ENCODE results near the gene C1orf146. TPM values are rescaled to one million over a fixed set of nuclear protein-coding genes. Genes with fewer than 3 reads are reported as not detected.

The C1orf146 gene
- total RNA-seq, 1 experiment from 2014 or later, result not detected

- POLR2A ChIA-PET (ENCODE audit: low non-redundant PET), result no interaction called here
- intact Hi-C loops (cut with micrococcal nuclease; ENCODE audit: unreplicated experiment), result no loop called here
- TF ChIP-seq, protein P1, sequence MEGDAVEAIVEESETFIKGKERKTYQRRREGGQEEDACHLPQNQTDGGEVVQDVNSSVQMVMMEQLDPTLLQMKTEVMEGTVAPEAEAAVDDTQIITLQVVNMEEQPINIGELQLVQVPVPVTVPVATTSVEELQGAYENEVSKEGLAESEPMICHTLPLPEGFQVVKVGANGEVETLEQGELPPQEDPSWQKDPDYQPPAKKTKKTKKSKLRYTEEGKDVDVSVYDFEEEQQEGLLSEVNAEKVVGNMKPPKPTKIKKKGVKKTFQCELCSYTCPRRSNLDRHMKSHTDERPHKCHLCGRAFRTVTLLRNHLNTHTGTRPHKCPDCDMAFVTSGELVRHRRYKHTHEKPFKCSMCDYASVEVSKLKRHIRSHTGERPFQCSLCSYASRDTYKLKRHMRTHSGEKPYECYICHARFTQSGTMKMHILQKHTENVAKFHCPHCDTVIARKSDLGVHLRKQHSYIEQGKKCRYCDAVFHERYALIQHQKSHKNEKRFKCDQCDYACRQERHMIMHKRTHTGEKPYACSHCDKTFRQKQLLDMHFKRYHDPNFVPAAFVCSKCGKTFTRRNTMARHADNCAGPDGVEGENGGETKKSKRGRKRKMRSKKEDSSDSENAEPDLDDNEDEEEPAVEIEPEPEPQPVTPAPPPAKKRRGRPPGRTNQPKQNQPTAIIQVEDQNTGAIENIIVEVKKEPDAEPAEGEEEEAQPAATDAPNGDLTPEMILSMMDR (conservative IDR thresholded peaks at IDR 0.05; ENCODE audit: low read depth, low read length), result no peak
- no peak for TF ChIP-seq EZH2 (IDR thresholded peaks at IDR 0.05; ENCODE audit: borderline replicate concordance, low read depth, low read length, poor library complexity, severe bottlenecking)
- Histone ChIP-seq H3K4me1 (ENCODE audit: insufficient read depth, low read length, poor library complexity, severe bottlenecking) (no peaks in the 10 kb centered on the region), H3K36me3 (ENCODE audit: insufficient read depth, low read length, poor library complexity, severe bottlenecking) (no peaks in the 10 kb centered on the region), H3K27ac (ENCODE audit: low read depth, low read length, poor library complexity, severe bottlenecking) (no peak overlapping the region), H3K4me3 (ENCODE audit: low read depth, low read length, poor library complexity, severe bottlenecking) (no peak overlapping the region), H3K9me3 (ENCODE audit: low read depth, low read length, poor library complexity, severe bottlenecking) (peaks cover 8% of the 10 kb centered on the region), H3K27me3 (replicated peaks; ENCODE audit: insufficient read depth, low read depth, low read length, poor library complexity) (no peaks in the 10 kb centered on the region)
- CTCF ChIA-PET, result no interaction called here
- no TSS peak for BruUV-seq (replicated peaks)
- DNase-seq (ENCODE audit: low spot score), result no peak
Measured at GRCh38 chr1:92211166-92211565, 6.5 kb upstream of the C1orf146 start.

GRCh38 chr1:92218559-92218958, 844 bp downstream of the C1orf146 start:
- Histone ChIP-seq H3K36me3 (ENCODE audit: insufficient read depth, low read length, poor library complexity, severe bottlenecking) (no peaks in the 10 kb centered on the region), H3K27me3 (replicated peaks; ENCODE audit: insufficient read depth, low read depth, low read length, poor library complexity) (no peaks in the 10 kb centered on the region), H3K27ac (ENCODE audit: low read depth, low read length, poor library complexity, severe bottlenecking) (no peak overlapping the region), H3K4me1 (ENCODE audit: insufficient read depth, low read length, poor library complexity, severe bottlenecking) (no peaks in the 10 kb centered on the region), H3K4me3 (ENCODE audit: low read depth, low read length, poor library complexity, severe bottlenecking) (no peak overlapping the region), H3K9me3 (ENCODE audit: low read depth, low read length, poor library complexity, severe bottlenecking) (no peaks in the 10 kb centered on the region)
- intact Hi-C loops (cut with micrococcal nuclease; ENCODE audit: unreplicated experiment), result no loop called here
- ChIA-PET POLR2A (ENCODE audit: low non-redundant PET) (no interaction called here), CTCF (no interaction called here)
- TF ChIP-seq, protein P1 (conservative IDR thresholded peaks at IDR 0.05; ENCODE audit: low read depth, low read length), result no peak
- no peak for TF ChIP-seq EZH2 (IDR thresholded peaks at IDR 0.05; ENCODE audit: borderline replicate concordance, low read depth, low read length, poor library complexity, severe bottlenecking)
- DNase-seq (ENCODE audit: low spot score), result no peak
- BruUV-seq (replicated peaks), result no TSS peak

DNA sequence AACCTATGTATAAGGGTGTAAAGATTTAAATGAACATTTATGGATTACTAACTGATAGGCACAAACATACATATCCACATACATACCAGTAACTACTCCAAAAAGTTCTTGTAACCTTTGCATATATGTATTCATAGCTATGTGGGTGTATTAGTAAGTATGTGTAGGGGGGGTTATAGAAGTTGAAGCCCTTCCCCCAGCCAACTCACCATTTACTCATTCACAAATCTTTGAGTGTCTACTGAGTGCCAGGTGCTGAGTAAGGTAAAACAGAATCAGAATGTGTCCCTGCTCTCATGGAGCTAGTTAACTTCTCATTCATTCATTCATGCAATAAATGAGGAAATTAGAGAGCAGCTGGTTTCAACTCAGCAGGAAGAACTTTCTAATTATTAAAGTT, 1.3 kb downstream of the C1orf146 start:
- intact Hi-C loops (cut with micrococcal nuclease; ENCODE audit: unreplicated experiment), result no loop called here
- Histone ChIP-seq H3K9me3 (ENCODE audit: low read depth, low read length, poor library complexity, severe bottlenecking) (no peaks in the 10 kb centered on the region), H3K27ac (ENCODE audit: low read depth, low read length, poor library complexity, severe bottlenecking) (no peak overlapping the region), H3K4me3 (ENCODE audit: low read depth, low read length, poor library complexity, severe bottlenecking) (no peak overlapping the region), H3K27me3 (replicated peaks; ENCODE audit: insufficient read depth, low read depth, low read length, poor library complexity) (no peaks in the 10 kb centered on the region), H3K36me3 (ENCODE audit: insufficient read depth, low read length, poor library complexity, severe bottlenecking) (no peaks in the 10 kb centered on the region), H3K4me1 (ENCODE audit: insufficient read depth, low read length, poor library complexity, severe bottlenecking) (no peaks in the 10 kb centered on the region)
- no peak for DNase-seq (ENCODE audit: low spot score)
- no TSS peak for BruUV-seq (replicated peaks)
- ChIA-PET CTCF (no interaction called here), POLR2A (ENCODE audit: low non-redundant PET) (no interaction called here)
- TF ChIP-seq, protein P1 (conservative IDR thresholded peaks at IDR 0.05; ENCODE audit: low read depth, low read length), result no peak
- no peak for TF ChIP-seq EZH2 (IDR thresholded peaks at IDR 0.05; ENCODE audit: borderline replicate concordance, low read depth, low read length, poor library complexity, severe bottlenecking)
